HepG2 (cell line): ENCODE data around the gene SERPINA6. TPM values are rescaled to one million over a fixed set of nuclear protein-coding genes. Genes with fewer than 3 reads are reported as not detected.

ENCODE experiments used
- ATAC-seq: fragments of 200-7000 bp; cut with Tn5 transposase; 3 replicates; pipeline ENCODE4 v1.9.1; 2020; ENCODE audit warnings: mild to moderate bottlenecking, moderate library complexity
- BruUV-seq: library from RNA; stranded (reverse); fragments of 400-500 nt; replicated peaks from 2 replicates; lab custom pipeline; 2021; lab: Mats Ljungman, UMichigan
- CTCF ChIA-PET: fragments of 300-600 bp; formaldehyde crosslinking; extraction: SDS; loops from one replicate; lab custom pipeline; 2021; ENCODE audit warnings: low total read pairs, inconsistent platforms, low intra/inter-chr PET ratio; lab: Yijun Ruan, JAX
- POLR2A ChIA-PET: fragments of 350-600 bp; sonication (Branson Sonifier 250); formaldehyde crosslinking; loops from one replicate; lab custom pipeline; 2020; ENCODE audit warnings: antibody characterized with exemption, inconsistent platforms; lab: Yijun Ruan, JAX
- DNase-seq: peaks from one replicate; pipeline ENCODE4 v3.0.0-alpha.2; 2015; ENCODE audit warnings: low spot score
- FAIRE-seq: peaks from 3 replicates; lab custom pipeline; 2011; peaks lifted over from hg19 to GRCh38; lab: Jason Lieb, UNC
- H2AFZ ChIP-seq: one replicate; pipeline ENCODE4 v1.6.1; 2011; ENCODE audit warnings: low read length, inconsistent platforms
- H3K27ac ChIP-seq: fragments of 300-600 bp; 3 replicates; pipeline ENCODE4 v1.8.0; 2011; ENCODE audit warnings: mixed run types, mild to moderate bottlenecking, mixed read lengths, low read length, inconsistent platforms; ENCODE audit not compliant: insufficient read depth; ENCODE audit errors: extremely low read length
- H3K27me3 ChIP-seq, 2 experiments: fragments of 200-600 bp in 1 of 2; 2 replicates in 1 of 2; 3 replicates in 1 of 2; pipeline versions ENCODE4 v1.6.0 to v1.8.0; 2011; ENCODE audit warnings: low read length in 2 of 2, mild to moderate bottlenecking in 2 of 2, moderate library complexity in 2 of 2, inconsistent platforms in 1 of 2; ENCODE audit not compliant: insufficient read depth in 2 of 2, control insufficient read depth in 1 of 2
- H3K36me3 ChIP-seq, 2 experiments: fragments of 200-600 bp in 1 of 2; replicated peaks in 1 of 2; 2 replicates in 1 of 2; 3 replicates in 1 of 2; pipeline versions ENCODE4 v1.5.1 to v1.8.0; 2011; ENCODE audit warnings: low read length in 2 of 2, inconsistent platforms in 1 of 2; ENCODE audit not compliant: insufficient read depth in 2 of 2, control insufficient read depth in 1 of 2
- H3K4me1 ChIP-seq: 2 replicates; pipeline ENCODE4 v1.5.1; 2012; ENCODE audit warnings: low read length, inconsistent platforms; ENCODE audit not compliant: insufficient read depth
- H3K4me2 ChIP-seq: 2 replicates; pipeline ENCODE4 v1.6.0; 2011; ENCODE audit warnings: low read depth, low read length, inconsistent platforms
- H3K4me3 ChIP-seq, 3 experiments: fragments of 200-600 bp in 1 of 3; sonication (generic), shearing (Covaris generic) in 1 of 3; replicated peaks in 1 of 3; 2 replicates each; pipeline ENCODE4 v1.5.1; 2011 to 2016; ENCODE audit warnings: low read length in 3 of 3, inconsistent platforms in 2 of 3, low read depth in 2 of 3, mild to moderate bottlenecking in 2 of 3, control low read depth in 1 of 3, mixed read lengths in 1 of 3; ENCODE audit not compliant: insufficient read depth in 1 of 3
- H3K79me2 ChIP-seq: one replicate; pipeline ENCODE4 v1.6.1; 2011; ENCODE audit warnings: low read length, inconsistent platforms; ENCODE audit not compliant: insufficient read depth
- H3K9ac ChIP-seq: 2 replicates; pipeline ENCODE4 v1.6.0; 2011; ENCODE audit warnings: mild to moderate bottlenecking, low read depth, low read length, inconsistent platforms; ENCODE audit not compliant: insufficient read depth
- H3K9me3 ChIP-seq: 2 replicates; pipeline ENCODE4 v1.5.1; 2012; ENCODE audit warnings: mild to moderate bottlenecking, low read length
- H4K20me1 ChIP-seq: 2 replicates; pipeline ENCODE4 v1.6.0; 2011; ENCODE audit warnings: inconsistent platforms, mild to moderate bottlenecking, low read length, moderate library complexity; ENCODE audit not compliant: insufficient read depth
- ARNTL ChIP-seq: sonication (generic); formaldehyde crosslinking; IDR thresholded peaks from 2 replicates; pipeline ENCODE4 v1.4.0; 2020; ENCODE audit warnings: mild to moderate bottlenecking, missing genetic modification reagents
- FOXO4 ChIP-seq: sonication (generic); formaldehyde crosslinking; conservative IDR thresholded peaks from 2 replicates; pipeline ENCODE4 v1.8.1; 2023; ENCODE audit warnings: missing genetic modification reagents
- FUBP1 ChIP-seq: sonication (generic); formaldehyde crosslinking; IDR thresholded peaks from 2 replicates; pipeline ENCODE4 v1.5.1; 2020; ENCODE audit warnings: missing genetic modification reagents, mild to moderate bottlenecking, borderline replicate concordance
- HNF1B ChIP-seq: sonication (generic); formaldehyde crosslinking; IDR thresholded peaks from 2 replicates; pipeline ENCODE4 v1.5.1; 2020; ENCODE audit warnings: mild to moderate bottlenecking, moderate library complexity, missing genetic modification reagents
- JUNB ChIP-seq: sonication (generic); formaldehyde crosslinking; IDR thresholded peaks from 2 replicates; pipeline ENCODE4 v1.8.0; 2022; ENCODE audit warnings: missing genetic modification reagents, mild to moderate bottlenecking, borderline replicate concordance
- MNT ChIP-seq: fragments of 450-650 bp; IDR thresholded peaks from 2 replicates; pipeline ENCODE4 v1.6.1; 2016
- MZF1 ChIP-seq: sonication (generic); formaldehyde crosslinking; IDR thresholded peaks from 2 replicates; pipeline ENCODE4 v1.8.1; 2023; ENCODE audit warnings: mild to moderate bottlenecking, missing genetic modification reagents, borderline replicate concordance
- NFE2 ChIP-seq: sonication (generic); formaldehyde crosslinking; IDR thresholded peaks from 2 replicates; pipeline ENCODE4 v1.4.0; 2020; ENCODE audit warnings: missing genetic modification reagents
- NR3C1 ChIP-seq: sonication (generic); formaldehyde crosslinking; IDR thresholded peaks from 2 replicates; pipeline ENCODE4 v1.4.0; 2020; ENCODE audit warnings: missing genetic modification reagents
- ZBTB38 ChIP-seq: sonication (generic); formaldehyde crosslinking; IDR thresholded peaks from 2 replicates; pipeline ENCODE4 v1.5.1; 2020; ENCODE audit warnings: mild to moderate bottlenecking, missing genetic modification reagents
- ZBTB7A ChIP-seq: sonication (generic); formaldehyde crosslinking; IDR thresholded peaks from 2 replicates; pipeline ENCODE4 v1.8.0; 2022; ENCODE audit warnings: mild to moderate bottlenecking, missing genetic modification reagents
- ZNF749 ChIP-seq: sonication (generic); formaldehyde crosslinking; IDR thresholded peaks from 2 replicates; pipeline ENCODE4 v1.8.0; 2022; ENCODE audit warnings: mild to moderate bottlenecking, missing genetic modification reagents, moderate library complexity, borderline replicate concordance
- ZNF768 ChIP-seq: sonication (generic); formaldehyde crosslinking; IDR thresholded peaks from 2 replicates; pipeline ENCODE4 v1.4.0; 2020; ENCODE audit warnings: missing genetic modification reagents
- WGBS: methylation state at CpG from one replicate; pipeline ENCODE4 v1.1.6; 2017; ENCODE audit warnings: low lambda C conversion rate; 5-methylcytosine and 5-hydroxymethylcytosine counted together
- in situ Hi-C: cut with HindIII; loops from 2 replicates; pipeline ENCODE4 v1.10.0; 2017; ENCODE audit warnings: low pct_unique_long_range_greater_than_20kb; ENCODE audit not compliant: extremely low pct_ligation_motif_present
- intact Hi-C: fragments of 100-400 bp; cut with micrococcal nuclease; formaldehyde crosslinking; loops from one replicate; pipeline ENCODE4 v1.10.0; 2022; ENCODE audit not compliant: unreplicated experiment
- polyA plus RNA-seq, 8 experiments: library from polyadenylated mRNA; depleted of rRNA in 3 of 8; stranded (reverse) in 7 of 8; unstranded in 1 of 8; fragments of >200 nt; fragmentation: Illumina TruSeq in 4 of 8; extraction: Trizol in 4 of 8; gene quantifications; 2 replicates each; pipeline versions ENCODE4 v1.2.1 to v1.2.3, GENCODE V29; 2011 to 2016; ENCODE audit warnings: low read depth in 4 of 8, missing spikeins in 1 of 8, mixed read lengths in 1 of 8; ENCODE audit not compliant: insufficient read depth in 1 of 8
- total RNA-seq, 5 experiments: library from RNA; depleted of rRNA; stranded (reverse); fragments of >200 nt; fragmentation: Illumina TruSeq; extraction: Trizol; gene quantifications; 2 replicates each; pipeline ENCODE4 v1.2.3, GENCODE V29; 2016; ENCODE audit warnings: low read depth in 1 of 5

SERPINA6 gene
- total and polyA plus RNA-seq, 2 of the 13 experiments (the other 11 are each of a cell fraction or from before 2014, with no cell fraction given), result 260 to 333 TPM

- peak; percentile 20 for TF ChIP-seq ZNF768 (CRISPR knock-in tag)
- TF ChIP-seq ZBTB38 (CRISPR knock-in tag), result peak; percentile 39; the same call in 1 of the 2 replicates
- TF ChIP-seq ARNTL (CRISPR knock-in tag), result 0 out of 2 replicates have a peak, but pooled peaks have one; percentile 38
- no peak for TF ChIP-seq ZNF749 (CRISPR knock-in tag)
- TF ChIP-seq MZF1, result no peak
- TF ChIP-seq HNF1B (CRISPR knock-in tag), result peak; percentile 36; the same call in 1 of the 2 replicates
These were observed 40.1 kb upstream of the SERPINA6 start (continued) for GRCh38 chr14:94363151-94363624.

- 96% methylated on average over 8 of the region's 8 CpGs for WGBS
- H3K36me3 ChIP-seq, result no peaks in the 10 kb centered on the region
- H3K4me2 ChIP-seq, result no peak overlapping the region
- H4K20me1 ChIP-seq, result no peaks in the 10 kb centered on the region
- H3K27me3 ChIP-seq, result no peaks in the 10 kb centered on the region
- no peaks in the 10 kb centered on the region for H3K9me3 ChIP-seq
- peak; percentile 70 for FAIRE-seq
- H3K27ac ChIP-seq, result peak overlapping the region; percentile 24
- H3K4me3 ChIP-seq, result no peak overlapping the region
- intact Hi-C loops (no loop called here), in situ Hi-C loops (no loop called here)
- ChIA-PET CTCF (no interaction called here), POLR2A (no interaction called here)
- no peak for DNase-seq
- BruUV-seq, result no TSS peak
- no peak for ATAC-seq
- H3K79me2 ChIP-seq, result no peaks in the 10 kb centered on the region
- H2AFZ ChIP-seq, result no peak overlapping the region
- no peak overlapping the region for H3K9ac ChIP-seq
- peaks cover 85% of the 10 kb centered on the region for H3K4me1 ChIP-seq
- TF ChIP-seq FOXO4, result 0 out of 2 replicates have a peak, but pooled peaks have one; percentile 36
- peak; percentile 95 for TF ChIP-seq MNT
- TF ChIP-seq JUNB (CRISPR knock-in tag), result peak; percentile 45; the same call in 1 of the 2 replicates
- TF ChIP-seq NFE2 (CRISPR knock-in tag), result no peak
- TF ChIP-seq ZBTB7A, result no peak
- TF ChIP-seq FUBP1, result peak; percentile 56; the same call in 1 of the 2 replicates
- no peak for TF ChIP-seq NR3C1 (CRISPR knock-in tag)
These were observed 39.5 kb upstream of the SERPINA6 start for GRCh38 chr14:94362614-94363133.
